Keratinocyte (primary cell): ENCODE measurements around the gene KRTAP9-6. TPM values are rescaled to one million over a fixed set of nuclear protein-coding genes. Genes with fewer than 3 reads are reported as not detected.

ENCODE experiments used
- DNase-seq: peaks from one replicate; pipeline ENCODE4 v3.0.0-alpha.2; 2011; ENCODE audit warnings: low read depth, missing footprints, low spot score
- FAIRE-seq: peaks from 2 replicates; lab custom pipeline; 2011; peaks lifted over from hg19 to GRCh38; lab: Jason Lieb, UNC
- H2AFZ ChIP-seq: 2 replicates; pipeline ENCODE4 v1.6.0; 2012; ENCODE audit warnings: low read length, control low read depth, inconsistent platforms; ENCODE audit not compliant: control insufficient read depth
- H3K27ac ChIP-seq: 2 replicates; pipeline ENCODE4 v1.5.1; 2011; ENCODE audit warnings: low read length; ENCODE audit not compliant: control insufficient read depth, insufficient read depth
- H3K27me3 ChIP-seq: 3 replicates; pipeline ENCODE4 v1.6.0; 2011; ENCODE audit warnings: low read length; ENCODE audit not compliant: control insufficient read depth, insufficient read depth; ENCODE audit errors: extremely low read depth
- H3K36me3 ChIP-seq, 2 experiments: 2 replicates in 1 of 2; 3 replicates in 1 of 2; pipeline ENCODE4 v1.5.1; 2011; ENCODE audit warnings: low read length in 2 of 2, mild to moderate bottlenecking in 1 of 2; ENCODE audit not compliant: control insufficient read depth in 2 of 2, insufficient read depth in 2 of 2; ENCODE audit errors: extremely low read depth in 1 of 2
- H3K4me1 ChIP-seq: 3 replicates; pipeline ENCODE4 v1.5.1; 2011; ENCODE audit warnings: low read length; ENCODE audit not compliant: control insufficient read depth, insufficient read depth; ENCODE audit errors: extremely low read depth
- H3K4me2 ChIP-seq: 3 replicates; pipeline ENCODE4 v1.6.0; 2011; ENCODE audit warnings: low read depth, low read length; ENCODE audit not compliant: control insufficient read depth, insufficient read depth; ENCODE audit errors: extremely low read depth
- H3K4me3 ChIP-seq, 3 experiments: fragments of 200-600 bp in 1 of 3; sonication (generic) in 1 of 3; 2 replicates in 2 of 3; 3 replicates in 1 of 3; pipeline ENCODE4 v1.5.1; 2011 to 2016; ENCODE audit warnings: low read length in 3 of 3, mild to moderate bottlenecking in 3 of 3, control low read depth in 2 of 3, inconsistent platforms in 1 of 3, low read depth in 1 of 3, mixed read lengths in 1 of 3, mixed run types in 1 of 3, moderate library complexity in 1 of 3; ENCODE audit not compliant: control insufficient read depth in 2 of 3, insufficient read depth in 2 of 3; ENCODE audit errors: extremely low read depth in 1 of 3
- H3K79me2 ChIP-seq: 2 replicates; pipeline ENCODE4 v1.6.0; 2012; ENCODE audit warnings: low read length; ENCODE audit not compliant: control insufficient read depth, insufficient read depth
- H3K9ac ChIP-seq: 3 replicates; pipeline ENCODE4 v1.6.0; 2011; ENCODE audit warnings: low read length; ENCODE audit not compliant: control insufficient read depth, insufficient read depth; ENCODE audit errors: extremely low read depth
- H3K9me1 ChIP-seq: 3 replicates; pipeline ENCODE4 v1.6.0; 2011; ENCODE audit warnings: low read length; ENCODE audit not compliant: control insufficient read depth, insufficient read depth; ENCODE audit errors: extremely low read depth
- H3K9me3 ChIP-seq: 2 replicates; pipeline ENCODE4 v1.5.1; 2012; ENCODE audit warnings: low read depth, low read length; ENCODE audit not compliant: control insufficient read depth
- H4K20me1 ChIP-seq: 3 replicates; pipeline ENCODE4 v1.6.0; 2011; ENCODE audit warnings: low read length; ENCODE audit not compliant: control insufficient read depth, insufficient read depth; ENCODE audit errors: extremely low read depth
- CTCF ChIP-seq, 3 experiments: IDR thresholded peaks in 1 of 3; conservative IDR thresholded peaks in 1 of 3; optimal IDR thresholded peaks in 1 of 3; 2 replicates in 2 of 3; 3 replicates in 1 of 3; pipeline versions ENCODE3 to v1.5.1; 2011; ENCODE audit warnings: low read length in 3 of 3, mild to moderate bottlenecking in 3 of 3, moderate library complexity in 2 of 3, control low read depth in 1 of 3, inconsistent platforms in 1 of 3; ENCODE audit not compliant: insufficient read depth in 2 of 3; ENCODE audit errors: extremely low read depth in 1 of 3
- EZH2 ChIP-seq: IDR thresholded peaks from one replicate; pipeline ENCODE4 v1.6.1; 2012; ENCODE audit warnings: inconsistent platforms, mild to moderate bottlenecking, low read length, moderate library complexity
- dilution Hi-C: fragments of 300-500 bp; cut with MboI; formaldehyde crosslinking; loops from one replicate; pipeline ENCODE4 v1.7.0; 2020; ENCODE audit warnings: low sequenced_read_pairs; ENCODE audit not compliant: extremely low pct_ligation_motif_present
- polyA plus RNA-seq, 5 experiments: library from polyadenylated mRNA; depleted of rRNA in 3 of 5; stranded (reverse) in 3 of 5; stranded (forward) in 1 of 5; unstranded in 1 of 5; fragments of >200 nt; gene quantifications; 1 replicate in 1 of 5; 2 replicates in 3 of 5; 3 replicates in 1 of 5; pipeline versions ENCODE4 v1.2.1 to v1.2.3, GENCODE V29; 2011 to 2012; ENCODE audit warnings: missing spikeins in 2 of 5, low read depth in 1 of 5, low replicate concordance in 1 of 5

KRTAP9-6 gene
- polyA plus RNA-seq, 1 donor (not counting 4 experiments of a cell fraction or from before 2014, with no cell fraction given) = not detected

- no peaks in the 10 kb centered on the region for H3K9me1 ChIP-seq
- H3K9me3 ChIP-seq = no peaks in the 10 kb centered on the region
- no peaks in the 10 kb centered on the region for H3K27me3 ChIP-seq
- FAIRE-seq (no peak), DNase-seq (no peak)
- H3K79me2 ChIP-seq = no peaks in the 10 kb centered on the region
- no peak overlapping the region for H3K4me2 ChIP-seq
- TF ChIP-seq EZH2 (no peak), CTCF (optimal IDR thresholded peaks at IDR 0.05 in 1 of 3, IDR thresholded peaks at IDR 0.05 in 1 of 3, conservative IDR thresholded peaks at IDR 0.05 in 1 of 3; ENCODE audit: extremely low read depth in 1 of 3, insufficient read depth in 2 of 3, low read length in 3 of 3) (no peak)
- peaks cover 7% of the 10 kb centered on the region for H3K4me1 ChIP-seq
- no peaks in the 10 kb centered on the region for H4K20me1 ChIP-seq
- no peak overlapping the region for H3K4me3 ChIP-seq
- dilution Hi-C loops = no loop called here
- H3K9ac ChIP-seq = no peak overlapping the region
- H3K36me3 ChIP-seq = no peaks in the 10 kb centered on the region
- no peak overlapping the region for H3K27ac ChIP-seq
- H2AFZ ChIP-seq = no peak overlapping the region
Measured at GRCh38 chr17:41307647-41308046, 42.5 kb downstream of the KRTAP9-6 start.

- no peak for TF ChIP-seq CTCF (optimal IDR thresholded peaks at IDR 0.05 in 1 of 3, IDR thresholded peaks at IDR 0.05 in 1 of 3, conservative IDR thresholded peaks at IDR 0.05 in 1 of 3; ENCODE audit: extremely low read depth in 1 of 3, insufficient read depth in 2 of 3, low read length in 3 of 3)
- TF ChIP-seq EZH2 = no peak
Measured at GRCh38 chr17:41308251-41308917, 43.2 kb downstream of the KRTAP9-6 start.

More at GRCh38 chr17:41308251-41308917, 43.2 kb downstream of the KRTAP9-6 start:
- H4K20me1 ChIP-seq = no peaks in the 10 kb centered on the region
- H2AFZ ChIP-seq = peak overlapping the region; percentile 89
- peak overlapping the region; percentile 25 for H3K4me2 ChIP-seq
- no peak overlapping the region for H3K27ac ChIP-seq
- no peak overlapping the region for H3K4me3 ChIP-seq
- H3K36me3 ChIP-seq = no peaks in the 10 kb centered on the region
- no peaks in the 10 kb centered on the region for H3K9me3 ChIP-seq
- dilution Hi-C loops = no loop called here
- no peaks in the 10 kb centered on the region for H3K27me3 ChIP-seq
- H3K4me1 ChIP-seq = peaks cover 6% of the 10 kb centered on the region
- no peaks in the 10 kb centered on the region for H3K9me1 ChIP-seq
- DNase-seq = no peak
- FAIRE-seq = peak; percentile 84
- H3K9ac ChIP-seq = no peak overlapping the region
- no peaks in the 10 kb centered on the region for H3K79me2 ChIP-seq
